CD14-positive monocyte (primary cell): Measurements from ENCODE around the gene THSD8. TPM values are rescaled to one million over a fixed set of nuclear protein-coding genes. Genes with fewer than 3 reads are reported as not detected.

ENCODE experiments used
- DNase-seq, 3 donors: peaks; one replicate each; pipeline ENCODE4 v3.0.0-alpha.2; 2011 to 2022
- H2AFZ ChIP-seq: 2 replicates; pipeline ENCODE4 v1.6.0; 2012; ENCODE audit warnings: mild to moderate bottlenecking, low read depth, low read length, inconsistent platforms; ENCODE audit not compliant: insufficient read depth, poor library complexity, severe bottlenecking
- H3K27ac ChIP-seq, 2 donors: 1 replicate in 1 of 2; 2 replicates in 1 of 2; pipeline ENCODE4 v1.5.1; 2012 to 2013; ENCODE audit warnings: low read length in 2 of 2, control low read depth in 1 of 2, inconsistent platforms in 1 of 2, low read depth in 1 of 2, mild to moderate bottlenecking in 1 of 2
- H3K27me3 ChIP-seq, 2 donors: one replicate each; pipeline versions ENCODE4 v1.6.0 to v1.6.1; 2011 to 2013; ENCODE audit warnings: low read length in 2 of 2; ENCODE audit not compliant: control insufficient read depth in 2 of 2, insufficient read depth in 2 of 2
- H3K36me3 ChIP-seq, 2 donors: replicated peaks in 1 of 2; 1 replicate in 1 of 2; 2 replicates in 1 of 2; pipeline versions ENCODE4 v1.5.1 to v1.6.1; 2012 to 2013; ENCODE audit warnings: low read length in 2 of 2, control low read depth in 1 of 2, inconsistent platforms in 1 of 2, mild to moderate bottlenecking in 1 of 2; ENCODE audit not compliant: insufficient read depth in 2 of 2, control insufficient read depth in 1 of 2
- H3K4me1 ChIP-seq, 2 donors: 1 replicate in 1 of 2; 2 replicates in 1 of 2; pipeline versions ENCODE4 v1.5.1 to v1.6.1; 2012 to 2013; ENCODE audit warnings: low read length in 2 of 2, control low read depth in 1 of 2, inconsistent platforms in 1 of 2, mild to moderate bottlenecking in 1 of 2, moderate library complexity in 1 of 2; ENCODE audit not compliant: insufficient read depth in 2 of 2, control insufficient read depth in 1 of 2
- H3K4me2 ChIP-seq: replicated peaks from 2 replicates; pipeline ENCODE3; 2012; ENCODE audit warnings: low read length, moderate library complexity, mild to moderate bottlenecking; ENCODE audit not compliant: poor library complexity, severe bottlenecking; ENCODE audit errors: extremely low read depth
- H3K4me3 ChIP-seq, 3 experiments: fragments of 200-600 bp in 1 of 3; sonication (generic) in 1 of 3; replicated peaks in 1 of 3; 1 replicate in 2 of 3; 2 replicates in 1 of 3; pipeline ENCODE4 v1.5.1; 2011 to 2013; ENCODE audit warnings: low read length in 3 of 3, mild to moderate bottlenecking in 3 of 3, control low read depth in 2 of 3, low read depth in 2 of 3, inconsistent platforms in 1 of 3, moderate library complexity in 1 of 3
- H3K79me2 ChIP-seq: 2 replicates; pipeline ENCODE4 v1.6.0; 2012; ENCODE audit warnings: mild to moderate bottlenecking, control low read depth, inconsistent platforms, low read length, moderate library complexity; ENCODE audit not compliant: insufficient read depth
- H3K9ac ChIP-seq: 2 replicates; pipeline ENCODE4 v1.6.0; 2017; ENCODE audit warnings: low read length, mild to moderate bottlenecking; ENCODE audit not compliant: insufficient read depth, poor library complexity, severe bottlenecking
- H3K9me3 ChIP-seq, 2 donors: replicated peaks in 1 of 2; 1 replicate in 1 of 2; 2 replicates in 1 of 2; pipeline versions ENCODE4 v1.5.1 to v1.6.1; 2012 to 2013; ENCODE audit warnings: low read length in 2 of 2, control low read depth in 1 of 2; ENCODE audit not compliant: control insufficient read depth in 1 of 2, insufficient read depth in 1 of 2
- H4K20me1 ChIP-seq: 2 replicates; pipeline ENCODE4 v1.6.0; 2012; ENCODE audit warnings: mild to moderate bottlenecking, low read length, control low read depth, moderate library complexity; ENCODE audit not compliant: insufficient read depth
- H3K27ac Mint-ChIP-seq, 7 donors: one replicate each; pipeline ENCODE4 v1.8.0; 2020; ENCODE audit warnings: mild to moderate bottlenecking in 7 of 7, mixed read lengths in 7 of 7, moderate library complexity in 6 of 7, inconsistent platforms in 2 of 7
- H3K27me3 Mint-ChIP-seq, 3 donors: one replicate each; pipeline ENCODE4 v1.8.0; 2021 to 2022; ENCODE audit warnings: low read depth in 3 of 3, mild to moderate bottlenecking in 3 of 3, mixed read lengths in 3 of 3, moderate library complexity in 3 of 3, inconsistent platforms in 1 of 3
- H3K36me3 Mint-ChIP-seq, 2 donors: one replicate each; pipeline ENCODE4 v1.8.0; 2020; ENCODE audit warnings: mixed read lengths in 2 of 2, inconsistent platforms in 1 of 2, mild to moderate bottlenecking in 1 of 2
- H3K4me1 Mint-ChIP-seq: one replicate; pipeline ENCODE4 v1.8.0; 2020; ENCODE audit warnings: mild to moderate bottlenecking, mixed read lengths
- H3K4me3 Mint-ChIP-seq, 2 donors: one replicate each; pipeline ENCODE4 v1.8.0; 2020; ENCODE audit warnings: mild to moderate bottlenecking in 2 of 2, mixed read lengths in 2 of 2, moderate library complexity in 1 of 2
- H3K9me3 Mint-ChIP-seq, 7 donors: one replicate each; pipeline ENCODE4 v1.8.0; 2020 to 2022; ENCODE audit warnings: mixed read lengths in 7 of 7, mild to moderate bottlenecking in 6 of 7, moderate library complexity in 6 of 7, inconsistent platforms in 2 of 7
- WGBS: methylation state at CpG from one replicate; pipeline ENCODE4 v1.1.5; 2013; ENCODE audit warnings: missing lambda C conversion rate; ENCODE audit not compliant: insufficient coverage; 5-methylcytosine and 5-hydroxymethylcytosine counted together
- intact Hi-C, 2 donors: fragments of 100-400 bp; cut with micrococcal nuclease; formaldehyde crosslinking; loops; one replicate each; pipeline versions ENCODE4 v1.15.0 to v1.15.1; 2023
- polyA plus RNA-seq, 3 donors: library from polyadenylated mRNA; depleted of rRNA in 1 of 3; unstranded in 2 of 3; stranded (reverse) in 1 of 3; fragments of 300-500 nt in 2 of 3; fragments of >200 nt in 1 of 3; fragmentation: Illumina TruSeq in 2 of 3; gene quantifications; 1 replicate in 2 of 3; 2 replicates in 1 of 3; pipeline ENCODE4 v1.2.3, GENCODE V29; 2012 to 2021
- TF ChIP-seq, protein P1 (sequence below): fragments of 200-600 bp; IDR thresholded peaks from one replicate; pipeline ENCODE4 v1.8.0; 2022; ENCODE audit warnings: antibody characterized with exemption, mild to moderate bottlenecking

The THSD8 gene
- polyA plus RNA-seq, 3 donors = 4.0 TPM; not detected in 2

DNA sequence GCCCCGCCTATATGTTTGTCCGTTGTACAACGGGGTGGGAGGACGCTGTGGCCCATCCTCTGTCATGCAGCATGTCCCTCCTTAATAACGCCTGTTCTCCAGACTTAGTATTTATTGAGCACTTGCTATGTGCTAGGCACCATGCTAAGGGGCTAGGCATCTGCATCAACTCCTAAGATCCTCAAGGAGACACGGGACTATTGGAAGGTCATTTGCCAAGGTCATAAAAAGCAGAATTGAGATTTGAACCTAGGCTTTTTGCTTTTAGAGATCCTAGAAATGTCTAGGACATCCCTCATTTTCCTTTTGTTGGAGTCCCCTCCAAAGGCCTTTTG lies 34.6 kb downstream of the THSD8 start:
- Histone ChIP-seq H3K4me2 (no peak overlapping the region), H3K27ac (no peak overlapping the region), H3K4me3 (no peak overlapping the region), H3K27me3 (peaks cover 74 to 96% of the 10 kb centered on the region in 2 donors), H3K9me3 (peaks cover 13 to 66% of the 10 kb centered on the region in 2 donors), H3K9ac (no peak overlapping the region), H3K36me3 (no peaks in the 10 kb centered on the region), H2AFZ (no peak overlapping the region), H4K20me1 (no peaks in the 10 kb centered on the region), H3K79me2 (no peaks in the 10 kb centered on the region), H3K4me1 (peaks cover 18 to 42% of the 10 kb centered on the region in 2 donors)
- peak overlapping the region in 1 of 2 donors; percentile 82 for H3K4me3 Mint-ChIP-seq
- TF ChIP-seq, protein P1, sequence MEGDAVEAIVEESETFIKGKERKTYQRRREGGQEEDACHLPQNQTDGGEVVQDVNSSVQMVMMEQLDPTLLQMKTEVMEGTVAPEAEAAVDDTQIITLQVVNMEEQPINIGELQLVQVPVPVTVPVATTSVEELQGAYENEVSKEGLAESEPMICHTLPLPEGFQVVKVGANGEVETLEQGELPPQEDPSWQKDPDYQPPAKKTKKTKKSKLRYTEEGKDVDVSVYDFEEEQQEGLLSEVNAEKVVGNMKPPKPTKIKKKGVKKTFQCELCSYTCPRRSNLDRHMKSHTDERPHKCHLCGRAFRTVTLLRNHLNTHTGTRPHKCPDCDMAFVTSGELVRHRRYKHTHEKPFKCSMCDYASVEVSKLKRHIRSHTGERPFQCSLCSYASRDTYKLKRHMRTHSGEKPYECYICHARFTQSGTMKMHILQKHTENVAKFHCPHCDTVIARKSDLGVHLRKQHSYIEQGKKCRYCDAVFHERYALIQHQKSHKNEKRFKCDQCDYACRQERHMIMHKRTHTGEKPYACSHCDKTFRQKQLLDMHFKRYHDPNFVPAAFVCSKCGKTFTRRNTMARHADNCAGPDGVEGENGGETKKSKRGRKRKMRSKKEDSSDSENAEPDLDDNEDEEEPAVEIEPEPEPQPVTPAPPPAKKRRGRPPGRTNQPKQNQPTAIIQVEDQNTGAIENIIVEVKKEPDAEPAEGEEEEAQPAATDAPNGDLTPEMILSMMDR = no peak
- H3K9me3 Mint-ChIP-seq = peaks cover 5 to 52% (median 38%) of the 10 kb centered on the region in 7 donors
- peaks cover 14 to 17% of the 10 kb centered on the region in 2 donors for H3K36me3 Mint-ChIP-seq
- WGBS = 10% methylated on average over 4 of the region's 6 CpGs
- H3K4me1 Mint-ChIP-seq = peaks cover 36% of the 10 kb centered on the region
- DNase-seq = no peak
- intact Hi-C loops = no loop called here
- H3K27ac Mint-ChIP-seq = no peak overlapping the region
- H3K27me3 Mint-ChIP-seq = peaks cover 89 to 92% (median 91%) of the 10 kb centered on the region in 3 donors

DNA sequence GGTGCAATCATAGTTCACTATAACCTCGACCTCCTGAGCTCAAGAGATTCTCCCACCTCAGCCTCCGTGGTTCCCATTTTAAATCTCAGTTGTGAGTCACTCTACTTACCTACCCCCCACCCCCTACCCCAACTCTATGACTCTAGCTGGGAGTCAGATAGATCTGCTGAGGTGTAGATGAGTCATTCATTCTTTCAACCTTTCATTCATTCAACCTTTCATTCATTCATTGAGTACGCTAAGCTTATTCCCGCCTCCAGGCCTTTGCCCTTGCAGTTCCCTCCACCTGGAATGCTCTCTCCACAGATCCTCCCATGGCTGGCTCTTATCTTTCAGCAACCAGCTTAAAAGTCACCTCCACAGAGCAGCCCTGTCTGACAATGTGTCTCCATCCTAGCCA lies 35.4 kb downstream of the THSD8 start:
- Histone ChIP-seq H3K9me3 (peaks cover 13 to 66% of the 10 kb centered on the region in 2 donors), H3K36me3 (no peaks in the 10 kb centered on the region), H4K20me1 (no peaks in the 10 kb centered on the region), H2AFZ (no peak overlapping the region), H3K27ac (no peak overlapping the region), H3K4me1 (peaks cover 18 to 42% of the 10 kb centered on the region in 2 donors), H3K27me3 (peaks cover 77 to 95% of the 10 kb centered on the region in 2 donors), H3K9ac (no peak overlapping the region), H3K4me2 (no peak overlapping the region), H3K79me2 (no peaks in the 10 kb centered on the region), H3K4me3 (no peak overlapping the region)
- Mint-ChIP-seq H3K4me3 (peak overlapping the region in 1 of 2 donors; percentile 82), H3K9me3 (peaks cover 5 to 52% (median 40%) of the 10 kb centered on the region in 7 donors), H3K36me3 (peaks cover 14 to 17% of the 10 kb centered on the region in 2 donors), H3K27me3 (peaks cover 89 to 92% (median 90%) of the 10 kb centered on the region in 3 donors), H3K27ac (peak overlapping the region in 1 of 7 donors; percentile 73), H3K4me1 (peaks cover 37% of the 10 kb centered on the region)
- TF ChIP-seq, protein P1 = no peak
- intact Hi-C loops = no loop called here
- DNase-seq = no peak
- 75% methylated on average over 2 of the region's 4 CpGs for WGBS
